ENCODE data around the gene RTN4RL1.

DNA sequence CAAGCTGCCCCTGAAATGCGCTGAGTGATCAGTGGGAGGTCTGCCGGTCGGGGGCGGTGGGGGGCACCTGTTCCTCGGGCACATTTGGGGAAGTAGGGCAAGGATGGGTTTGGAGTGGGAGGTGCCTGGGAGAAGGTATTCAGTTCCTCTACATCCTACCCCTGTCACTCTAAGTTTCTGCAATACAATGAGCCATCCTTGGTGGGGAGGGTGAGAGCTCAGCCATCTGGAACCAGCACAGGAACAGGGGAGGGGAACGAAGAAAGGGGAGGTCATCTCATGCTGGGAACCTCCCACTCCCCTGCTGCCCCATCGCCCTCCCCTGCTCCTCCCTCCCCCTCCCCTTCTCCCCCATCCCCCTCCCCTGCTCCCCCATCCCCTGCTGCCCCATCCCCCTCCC, 9.0 kb upstream of the RTN4RL1 start:
- TF ChIP-seq, protein P1, sequence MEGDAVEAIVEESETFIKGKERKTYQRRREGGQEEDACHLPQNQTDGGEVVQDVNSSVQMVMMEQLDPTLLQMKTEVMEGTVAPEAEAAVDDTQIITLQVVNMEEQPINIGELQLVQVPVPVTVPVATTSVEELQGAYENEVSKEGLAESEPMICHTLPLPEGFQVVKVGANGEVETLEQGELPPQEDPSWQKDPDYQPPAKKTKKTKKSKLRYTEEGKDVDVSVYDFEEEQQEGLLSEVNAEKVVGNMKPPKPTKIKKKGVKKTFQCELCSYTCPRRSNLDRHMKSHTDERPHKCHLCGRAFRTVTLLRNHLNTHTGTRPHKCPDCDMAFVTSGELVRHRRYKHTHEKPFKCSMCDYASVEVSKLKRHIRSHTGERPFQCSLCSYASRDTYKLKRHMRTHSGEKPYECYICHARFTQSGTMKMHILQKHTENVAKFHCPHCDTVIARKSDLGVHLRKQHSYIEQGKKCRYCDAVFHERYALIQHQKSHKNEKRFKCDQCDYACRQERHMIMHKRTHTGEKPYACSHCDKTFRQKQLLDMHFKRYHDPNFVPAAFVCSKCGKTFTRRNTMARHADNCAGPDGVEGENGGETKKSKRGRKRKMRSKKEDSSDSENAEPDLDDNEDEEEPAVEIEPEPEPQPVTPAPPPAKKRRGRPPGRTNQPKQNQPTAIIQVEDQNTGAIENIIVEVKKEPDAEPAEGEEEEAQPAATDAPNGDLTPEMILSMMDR (IDR thresholded peaks at IDR 0.05): no peak
- no peak for TF ChIP-seq POLR2AphosphoS5 (IDR thresholded peaks at IDR 0.05; ENCODE audit: low read depth, low read length)
- TF ChIP-seq, protein P2, sequence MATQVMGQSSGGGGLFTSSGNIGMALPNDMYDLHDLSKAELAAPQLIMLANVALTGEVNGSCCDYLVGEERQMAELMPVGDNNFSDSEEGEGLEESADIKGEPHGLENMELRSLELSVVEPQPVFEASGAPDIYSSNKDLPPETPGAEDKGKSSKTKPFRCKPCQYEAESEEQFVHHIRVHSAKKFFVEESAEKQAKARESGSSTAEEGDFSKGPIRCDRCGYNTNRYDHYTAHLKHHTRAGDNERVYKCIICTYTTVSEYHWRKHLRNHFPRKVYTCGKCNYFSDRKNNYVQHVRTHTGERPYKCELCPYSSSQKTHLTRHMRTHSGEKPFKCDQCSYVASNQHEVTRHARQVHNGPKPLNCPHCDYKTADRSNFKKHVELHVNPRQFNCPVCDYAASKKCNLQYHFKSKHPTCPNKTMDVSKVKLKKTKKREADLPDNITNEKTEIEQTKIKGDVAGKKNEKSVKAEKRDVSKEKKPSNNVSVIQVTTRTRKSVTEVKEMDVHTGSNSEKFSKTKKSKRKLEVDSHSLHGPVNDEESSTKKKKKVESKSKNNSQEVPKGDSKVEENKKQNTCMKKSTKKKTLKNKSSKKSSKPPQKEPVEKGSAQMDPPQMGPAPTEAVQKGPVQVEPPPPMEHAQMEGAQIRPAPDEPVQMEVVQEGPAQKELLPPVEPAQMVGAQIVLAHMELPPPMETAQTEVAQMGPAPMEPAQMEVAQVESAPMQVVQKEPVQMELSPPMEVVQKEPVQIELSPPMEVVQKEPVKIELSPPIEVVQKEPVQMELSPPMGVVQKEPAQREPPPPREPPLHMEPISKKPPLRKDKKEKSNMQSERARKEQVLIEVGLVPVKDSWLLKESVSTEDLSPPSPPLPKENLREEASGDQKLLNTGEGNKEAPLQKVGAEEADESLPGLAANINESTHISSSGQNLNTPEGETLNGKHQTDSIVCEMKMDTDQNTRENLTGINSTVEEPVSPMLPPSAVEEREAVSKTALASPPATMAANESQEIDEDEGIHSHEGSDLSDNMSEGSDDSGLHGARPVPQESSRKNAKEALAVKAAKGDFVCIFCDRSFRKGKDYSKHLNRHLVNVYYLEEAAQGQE (IDR thresholded peaks at IDR 0.05; ENCODE audit: insufficient read depth in 1 of 2, low read depth in 2 of 2, low read length in 1 of 2): no peak
- TF ChIP-seq SIN3A (IDR thresholded peaks at IDR 0.05; ENCODE audit: borderline replicate concordance, insufficient read depth, low read depth, low read length): no peak
- TF ChIP-seq TCF7L2 (IDR thresholded peaks at IDR 0.05; ENCODE audit: low read depth, low read length): no peak

Data from Panc1 (cell line).